ENCODE data around the gene BHLHE40. TPM values are rescaled to one million over a fixed set of nuclear protein-coding genes. Genes with fewer than 3 reads are reported as not detected.

Gene BHLHE40
- total and polyA plus RNA-seq, 2 of the 8 experiments (the other 6 are each of a cell fraction or from before 2014, with no cell fraction given): 1.5 to 2.2 TPM

GRCh38 chr3:5002174-5002870 lies 23.1 kb downstream of the BHLHE40 start (continued):
- TF ChIP-seq CTCF (IDR thresholded peaks at IDR 0.05; ENCODE audit: control extremely low read depth in 1 of 3, insufficient read depth in 1 of 3, low read depth in 1 of 3, low read length in 3 of 3) (no peak), FOSL1 (IDR thresholded peaks at IDR 0.05; ENCODE audit: insufficient read depth, low read depth, low read length) (no peak), JUN (IDR thresholded peaks at IDR 0.05; ENCODE audit: low read depth, low read length) (no peak), CBX8 (IDR thresholded peaks at IDR 0.05; ENCODE audit: borderline replicate concordance, low read depth, low read length) (no peak), ASH2L (IDR thresholded peaks at IDR 0.05; ENCODE audit: low read length) (no peak), CBX5 (IDR thresholded peaks at IDR 0.05; ENCODE audit: low read depth, low read length) (no peak), MAFK (IDR thresholded peaks at IDR 0.05; ENCODE audit: low read depth, low read length) (no peak), MAX (IDR thresholded peaks at IDR 0.05) (no peak)
